ENCODE results near the gene ANKRD16. TPM values are rescaled to one million over a fixed set of nuclear protein-coding genes. Genes with fewer than 3 reads are reported as not detected.

Gene ANKRD16
- total and polyA plus RNA-seq, 2 of the 13 experiments (the other 11 are each of a cell fraction or from before 2014, with no cell fraction given), result 8.0 to 11.4 TPM

GRCh38 chr10:5840314-5841307, 49.1 kb downstream of the ANKRD16 start (continued):
- TF ChIP-seq GMEB1 (CRISPR knock-in tag; IDR thresholded peaks at IDR 0.05; ENCODE audit: borderline replicate concordance) (peak; percentile 34; the same call in 1 of the 2 replicates), MXI1 (IDR thresholded peaks at IDR 0.05; ENCODE audit: borderline replicate concordance, low read depth, low read length) (0 out of 3 replicates have a peak, but pooled peaks have one; percentile 5), ZMYM2 (CRISPR knock-in tag; IDR thresholded peaks at IDR 0.05) (peak; percentile 73; the same call in 1 of the 2 replicates), ATF5 (CRISPR knock-in tag; IDR thresholded peaks at IDR 0.05; ENCODE audit: low read depth) (no peak), POLR2G (IDR thresholded peaks at IDR 0.05; ENCODE audit: low read depth, low read length) (peak; percentile 76), FOXP1 (IDR thresholded peaks at IDR 0.05) (no peak), FOXP1 (CRISPR knock-in tag; IDR thresholded peaks at IDR 0.05) (no peak), GFI1 (CRISPR knock-in tag; IDR thresholded peaks at IDR 0.05; ENCODE audit: borderline replicate concordance) (peak; percentile 23; the same call in 1 of the 2 replicates), ZBTB38 (CRISPR knock-in tag; IDR thresholded peaks at IDR 0.05) (0 out of 2 replicates have a peak, but pooled peaks have one; percentile 49), ZFP1 (CRISPR knock-in tag; IDR thresholded peaks at IDR 0.05) (peak; percentile 10; the same call in 1 of the 2 replicates), ZNF567 (CRISPR knock-in tag; IDR thresholded peaks at IDR 0.05; ENCODE audit: borderline replicate concordance) (0 out of 2 replicates have a peak, but pooled peaks have one; percentile 64), ZMAT3 (CRISPR knock-in tag; conservative IDR thresholded peaks at IDR 0.05) (peak; percentile 54; the same call in 1 of the 2 replicates), ZNF274 (CRISPR knock-in tag; IDR thresholded peaks at IDR 0.05) (peak; percentile 87), KLF16 (CRISPR knock-in tag; IDR thresholded peaks at IDR 0.05) (peak in 1 of 2 experiments; percentile 34; a peak in 1 of 4 replicates), GABPB1 (CRISPR knock-in tag; IDR thresholded peaks at IDR 0.05) (peak; percentile 72), HNRNPLL (IDR thresholded peaks at IDR 0.05; ENCODE audit: low read depth, low read length, poor library complexity, severe bottlenecking) (peak; percentile 33), BHLHE40 (IDR thresholded peaks at IDR 0.05; ENCODE audit: low read length) (peak; percentile 44; the same call in 1 of the 2 replicates), SMAD9 (CRISPR knock-in tag; IDR thresholded peaks at IDR 0.05) (no peak), ZBTB7A (CRISPR knock-in tag; IDR thresholded peaks at IDR 0.05) (peak; percentile 49), REST (IDR thresholded peaks at IDR 0.05; ENCODE audit: borderline replicate concordance in 1 of 2, low read depth in 1 of 2, low read length in 2 of 2) (no peak), ERF (CRISPR knock-in tag; IDR thresholded peaks at IDR 0.05) (peak; percentile 82), ZNF292 (CRISPR knock-in tag; IDR thresholded peaks at IDR 0.05; ENCODE audit: borderline replicate concordance, low read depth) (peak; percentile 86; the same call in 1 of the 2 replicates)
